Ishikawa (cell line): ENCODE data around the gene TGFBRAP1.

Experiments used
- CEBPB ChIP-seq: IDR thresholded peaks from 2 replicates; pipeline ENCODE4 v1.6.1; 2012
- CREB1 ChIP-seq: IDR thresholded peaks from 2 replicates; pipeline ENCODE4 v1.6.1; 2012; ENCODE audit warnings: low read depth
- EGR1 ChIP-seq: IDR thresholded peaks from 2 replicates; pipeline ENCODE4 v1.6.1; 2012
- FOXM1 ChIP-seq: IDR thresholded peaks from 2 replicates; pipeline ENCODE4 v1.6.1; 2012; ENCODE audit warnings: low read depth, borderline replicate concordance
- REST ChIP-seq: IDR thresholded peaks from 2 replicates; pipeline ENCODE4 v1.6.1; 2012; ENCODE audit warnings: low read depth, mild to moderate bottlenecking
- TCF12 ChIP-seq: IDR thresholded peaks from 2 replicates; pipeline ENCODE4 v1.6.1; 2012; ENCODE audit warnings: low read depth
- USF1 ChIP-seq: IDR thresholded peaks from 2 replicates; pipeline ENCODE4 v1.6.1; 2012

- no peak for TF ChIP-seq REST
- no peak for TF ChIP-seq TCF12
- no peak for TF ChIP-seq CEBPB
- TF ChIP-seq EGR1, result no peak
- TF ChIP-seq FOXM1, result no peak
- TF ChIP-seq USF1, result no peak
- no peak for TF ChIP-seq CREB1
Observed at GRCh38 chr2:105243961-105244360, 85.6 kb downstream of the TGFBRAP1 start.
